Neuron (in vitro differentiated cells): ENCODE measurements around the gene FAM153A.
"Not testable (repeated sequence)": the region's sequence is repeated elsewhere in the genome, so short reads cannot be mapped to it uniquely, and the experiment has no call there.

ENCODE experiments used
- H2AFZ ChIP-seq: one replicate; pipeline ENCODE4 v1.6.1; 2013; ENCODE audit warnings: low read depth, mild to moderate bottlenecking, inconsistent platforms, low read length, moderate library complexity
- H3K27me3 ChIP-seq: one replicate; pipeline ENCODE4 v1.6.1; 2013; ENCODE audit warnings: low read length; ENCODE audit not compliant: insufficient read depth
- H3K36me3 ChIP-seq: one replicate; pipeline ENCODE4 v1.6.1; 2013; ENCODE audit warnings: low read length; ENCODE audit not compliant: insufficient read depth
- H3K4me1 ChIP-seq: one replicate; pipeline ENCODE4 v1.6.1; 2013; ENCODE audit warnings: low read length; ENCODE audit not compliant: insufficient read depth
- H3K4me3 ChIP-seq: 2 replicates; pipeline ENCODE4 v1.5.1; 2013; ENCODE audit warnings: mild to moderate bottlenecking, low read length, moderate library complexity
- H3K9me3 ChIP-seq: one replicate; pipeline ENCODE4 v1.6.1; 2013; ENCODE audit warnings: low read length

FAM153A gene

GRCh38 chr5:177695356-177695930 is 87.3 kb downstream of the FAM153A start:
- not testable (repeated sequence) for H3K4me1 ChIP-seq, H3K36me3 ChIP-seq

GRCh38 chr5:177694518-177694835 is 88.2 kb downstream of the FAM153A start:
- H3K4me3 ChIP-seq, result not testable (repeated sequence)

More at GRCh38 chr5:177695356-177695930, 87.3 kb downstream of the FAM153A start:
- H3K27me3 ChIP-seq, H2AFZ ChIP-seq, H3K9me3 ChIP-seq, H3K4me3 ChIP-seq: not testable (repeated sequence)

DNA sequence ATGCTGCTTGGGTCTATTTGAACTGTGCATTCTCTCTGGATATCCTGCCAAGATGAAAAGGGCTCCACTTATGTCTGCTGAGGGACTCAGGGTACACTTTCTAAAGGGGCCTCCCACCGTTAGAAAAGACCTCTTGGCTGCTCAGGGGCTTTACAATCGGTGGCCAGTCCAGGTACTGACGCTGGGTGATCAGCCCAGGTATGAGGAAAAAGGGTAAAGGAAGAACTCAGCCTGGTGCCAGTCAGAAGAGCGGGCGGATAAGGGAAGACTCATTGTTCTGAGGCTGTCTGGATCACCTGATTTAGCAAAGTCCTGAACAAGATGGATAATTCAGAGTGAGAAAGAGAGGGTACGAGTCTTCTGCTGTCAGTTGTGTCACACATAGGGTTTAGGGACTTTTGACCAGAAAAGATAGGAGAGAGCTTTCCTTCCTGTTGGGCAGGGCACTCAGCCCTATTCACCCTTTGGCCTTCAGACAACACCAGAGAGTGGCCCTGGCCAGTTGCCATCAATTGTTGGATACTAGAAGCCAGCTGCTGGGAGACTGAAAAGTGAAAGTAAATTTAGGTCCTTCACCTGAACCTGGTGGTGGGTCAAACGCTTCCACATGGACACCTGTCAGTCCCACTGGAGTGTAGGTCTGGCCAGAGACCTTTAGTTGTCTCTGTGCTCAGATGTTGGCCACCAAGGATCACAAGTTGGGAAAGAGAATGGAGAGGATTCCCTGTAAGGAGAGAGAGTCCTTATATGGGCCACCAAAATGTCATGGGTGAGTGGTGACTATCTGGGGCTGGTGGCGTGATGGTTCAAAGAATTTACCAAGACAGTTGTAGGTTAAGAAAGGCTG is 88.8 kb downstream of the FAM153A start:
- H3K4me1 ChIP-seq, H2AFZ ChIP-seq, H3K36me3 ChIP-seq, H3K27me3 ChIP-seq, H3K4me3 ChIP-seq, H3K9me3 ChIP-seq: not testable (repeated sequence)

More at GRCh38 chr5:177694518-177694835, 88.2 kb downstream of the FAM153A start:
- not testable (repeated sequence) for H2AFZ ChIP-seq, H3K4me1 ChIP-seq, H3K27me3 ChIP-seq, H3K36me3 ChIP-seq, H3K9me3 ChIP-seq

DNA sequence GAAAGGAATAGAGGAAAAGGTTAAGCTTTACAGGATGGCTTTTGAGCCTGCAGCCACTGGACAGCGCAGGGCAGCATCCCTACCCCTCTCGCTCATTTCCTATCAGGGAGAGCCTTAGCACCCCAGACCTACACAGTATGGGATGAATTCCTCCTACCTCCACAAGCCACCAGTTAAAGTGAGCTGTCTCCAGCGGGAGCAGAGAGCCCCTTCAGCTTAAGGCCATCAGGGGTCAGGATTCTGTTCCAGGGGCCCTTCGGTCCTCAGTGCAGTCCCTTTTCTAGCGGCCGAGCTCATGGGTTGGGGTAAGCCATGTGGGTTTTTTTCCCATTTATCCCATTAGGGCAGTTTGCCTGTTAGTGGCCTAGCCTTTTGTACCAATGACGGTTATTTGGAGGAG is 89.7 kb downstream of the FAM153A start:
- H3K9me3 ChIP-seq, H3K4me1 ChIP-seq, H2AFZ ChIP-seq, H3K27me3 ChIP-seq, H3K4me3 ChIP-seq, H3K36me3 ChIP-seq: not testable (repeated sequence)

DNA sequence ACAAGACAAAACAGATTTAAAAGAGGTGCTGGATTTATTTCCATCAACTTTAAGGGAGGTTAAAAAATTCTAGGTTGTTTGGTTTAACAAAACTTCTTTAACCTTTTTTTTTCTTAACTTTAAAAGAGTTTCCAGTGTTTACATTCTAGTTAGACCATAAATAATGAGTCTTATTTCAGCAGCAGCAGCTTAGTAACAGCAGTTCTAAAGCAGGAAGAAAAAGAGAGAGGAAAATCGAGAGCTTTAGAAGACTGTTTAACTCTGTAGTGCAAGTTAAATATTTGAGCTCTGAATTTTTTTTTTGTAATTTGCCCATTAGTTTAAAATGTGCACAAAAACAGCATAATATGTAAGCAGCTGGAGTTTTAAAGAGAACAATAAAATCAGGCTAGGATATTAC is 90.2 kb downstream of the FAM153A start:
- not testable (repeated sequence) for H3K4me3 ChIP-seq, H2AFZ ChIP-seq, H3K9me3 ChIP-seq, H3K27me3 ChIP-seq, H3K4me1 ChIP-seq, H3K36me3 ChIP-seq

DNA sequence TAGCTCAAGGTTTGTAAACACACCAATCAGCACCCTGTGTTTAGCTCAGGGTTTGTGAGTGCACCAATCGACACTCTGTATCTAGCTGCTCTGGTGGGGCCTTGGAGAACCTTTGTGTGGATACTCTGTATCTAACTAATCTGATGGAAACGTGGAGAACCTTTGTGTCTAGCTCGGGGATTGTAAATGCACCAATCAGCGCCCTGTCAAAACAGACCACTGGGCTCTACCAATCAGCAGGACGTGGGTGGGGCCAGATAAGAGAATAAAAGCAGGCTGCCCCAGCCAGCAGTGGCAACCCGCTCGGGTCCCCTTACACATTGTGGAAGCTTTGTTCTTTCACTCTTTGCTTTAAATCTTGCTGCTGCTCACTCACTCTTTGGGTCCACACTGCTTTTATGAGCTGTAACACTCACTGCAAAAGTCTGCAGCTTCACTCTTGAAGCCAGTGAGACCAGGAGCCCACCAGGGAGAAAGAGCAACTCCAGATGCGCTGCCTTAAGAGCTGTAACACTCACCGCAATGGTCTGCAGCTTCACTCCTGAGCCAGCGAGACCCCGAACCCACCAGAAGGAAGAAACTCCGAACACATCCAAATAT is 93.6 kb downstream of the FAM153A start:
- not testable (repeated sequence) for H3K36me3 ChIP-seq, H3K9me3 ChIP-seq, H3K4me1 ChIP-seq, H3K27me3 ChIP-seq, H3K4me3 ChIP-seq, H2AFZ ChIP-seq

DNA sequence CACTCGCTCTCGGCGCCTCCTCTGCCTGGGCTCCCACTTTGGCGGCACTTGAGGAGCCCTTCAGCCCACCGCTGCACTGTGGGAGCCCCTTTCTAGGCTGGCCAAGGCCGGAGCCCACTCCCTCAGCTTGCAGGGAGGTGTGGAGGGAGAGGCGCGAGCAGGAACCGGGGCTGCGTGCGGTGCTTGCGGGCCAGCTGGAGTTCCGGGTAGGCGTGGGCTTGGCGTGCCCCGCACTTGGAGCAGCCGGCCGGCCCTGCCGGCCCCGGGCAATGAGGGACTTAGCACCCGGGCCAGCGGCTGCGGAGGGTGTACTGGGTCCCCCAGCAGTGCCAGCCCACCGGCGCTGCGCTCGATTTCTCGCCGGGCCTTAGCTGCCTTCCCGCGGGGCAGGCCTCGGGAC is 94.6 kb downstream of the FAM153A start:
- not testable (repeated sequence) for H3K27me3 ChIP-seq, H3K9me3 ChIP-seq, H3K36me3 ChIP-seq, H3K4me3 ChIP-seq, H2AFZ ChIP-seq, H3K4me1 ChIP-seq

DNA sequence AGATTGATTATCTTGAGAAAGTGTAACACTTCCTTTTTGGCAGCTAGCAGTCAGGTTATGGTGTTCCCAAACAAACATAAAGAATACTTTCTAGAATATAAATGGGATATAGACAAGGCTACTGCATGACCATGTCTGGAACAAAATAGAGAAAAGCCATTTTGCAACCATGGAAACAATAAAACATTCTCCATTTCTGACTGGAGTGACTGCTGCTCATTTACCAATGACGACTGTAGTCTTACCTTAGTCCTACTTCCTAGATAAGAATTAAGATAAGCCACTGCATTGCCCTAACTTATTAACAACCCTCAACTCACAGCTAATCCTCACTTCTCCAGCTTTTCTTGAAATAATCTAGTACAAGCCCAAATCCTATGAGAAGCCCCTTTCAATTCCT is 100.8 kb downstream of the FAM153A start:
- H3K27me3 ChIP-seq, H3K36me3 ChIP-seq, H3K4me1 ChIP-seq, H3K4me3 ChIP-seq, H3K9me3 ChIP-seq, H2AFZ ChIP-seq: not testable (repeated sequence)
